H1 (cell line): ENCODE measurements around the gene OR10C1. TPM values are rescaled to one million over a fixed set of nuclear protein-coding genes. Genes with fewer than 3 reads are reported as not detected.

ENCODE experiments used
- CTCF ChIA-PET: fragments of 300-600 bp; sonication (Branson Sonifier 250); formaldehyde crosslinking; loops from one replicate; lab custom pipeline; 2021; ENCODE audit not compliant: partially characterized antibody; lab: Charles Lee
- POLR2A ChIA-PET: fragments of 300-600 bp; sonication (Branson Sonifier 250); formaldehyde crosslinking; loops from one replicate; lab custom pipeline; 2021; ENCODE audit warnings: inconsistent platforms; ENCODE audit not compliant: partially characterized antibody; lab: Charles Lee
- DNase-seq, 2 experiments: peaks; one replicate each; pipeline versions ENCODE4 v3.0.0 to v3.0.0-alpha.2; 2010 to 2022; ENCODE audit warnings: low spot score in 2 of 2, low read depth in 1 of 2, mixed read lengths in 1 of 2
- FAIRE-seq: peaks from 2 replicates; lab custom pipeline; 2011; peaks lifted over from hg19 to GRCh38; lab: Jason Lieb, UNC
- H2AFZ ChIP-seq: 2 replicates; pipeline ENCODE4 v1.8.1; 2012; ENCODE audit warnings: low read length, inconsistent platforms
- H2AK5ac ChIP-seq: 2 replicates; pipeline ENCODE4 v1.6.1; 2013; ENCODE audit warnings: low read depth, low read length
- H2BK120ac ChIP-seq: replicated peaks from 2 replicates; pipeline ENCODE3; 2013; ENCODE audit warnings: low read depth, low read length, inconsistent platforms
- H2BK12ac ChIP-seq: 2 replicates; pipeline ENCODE4 v1.6.1; 2013; ENCODE audit warnings: low read depth, low read length
- H2BK15ac ChIP-seq: 2 replicates; pipeline ENCODE4 v1.6.1; 2013; ENCODE audit warnings: low read length
- H2BK20ac ChIP-seq: 2 replicates; pipeline ENCODE4 v1.6.1; 2013; ENCODE audit warnings: low read length
- H2BK5ac ChIP-seq: 2 replicates; pipeline ENCODE4 v1.6.1; 2013; ENCODE audit warnings: low read depth, low read length
- H3K14ac ChIP-seq: 2 replicates; pipeline ENCODE4 v1.6.1; 2013; ENCODE audit warnings: inconsistent platforms; ENCODE audit not compliant: insufficient read length
- H3K18ac ChIP-seq: 2 replicates; pipeline ENCODE4 v1.6.1; 2013; ENCODE audit warnings: low read length; ENCODE audit errors: extremely low read depth
- H3K23ac ChIP-seq: 2 replicates; pipeline ENCODE4 v1.6.1; 2013; ENCODE audit warnings: inconsistent platforms; ENCODE audit not compliant: insufficient read length
- H3K23me2 ChIP-seq: 2 replicates; pipeline ENCODE4 v1.6.1; 2013; ENCODE audit warnings: low read depth, low read length
- H3K27ac ChIP-seq: 2 replicates; pipeline ENCODE4 v1.6.1; 2011; ENCODE audit warnings: low read depth, low read length, inconsistent platforms
- H3K27me3 ChIP-seq, 4 experiments: replicated peaks in 1 of 4; 1 replicate in 1 of 4; 2 replicates in 3 of 4; pipeline versions ENCODE4 v1.6.1 to v1.8.1; 2011 to 2013; ENCODE audit warnings: low read length in 3 of 4, mild to moderate bottlenecking in 3 of 4, inconsistent platforms in 2 of 4, mixed read lengths in 2 of 4, moderate library complexity in 1 of 4; ENCODE audit not compliant: control insufficient read depth in 3 of 4, insufficient read depth in 3 of 4; ENCODE audit errors: extremely low read depth in 1 of 4
- H3K36me3 ChIP-seq, 4 experiments: 2 replicates each; pipeline versions ENCODE4 v1.6.1 to v1.8.1; 2011 to 2013; ENCODE audit warnings: mild to moderate bottlenecking in 4 of 4, low read length in 3 of 4, moderate library complexity in 2 of 4, control low read depth in 1 of 4, inconsistent platforms in 1 of 4; ENCODE audit not compliant: insufficient read depth in 4 of 4, control insufficient read depth in 2 of 4
- H3K4ac ChIP-seq: replicated peaks from 2 replicates; pipeline ENCODE3; 2013; ENCODE audit warnings: low read length, low read depth, mixed read lengths, inconsistent platforms; ENCODE audit not compliant: insufficient read length
- H3K4me1 ChIP-seq, 4 experiments: replicated peaks in 1 of 4; 1 replicate in 1 of 4; 2 replicates in 3 of 4; pipeline versions ENCODE4 v1.6.1 to v1.8.1; 2011 to 2013; ENCODE audit warnings: low read length in 3 of 4, inconsistent platforms in 2 of 4, mixed read lengths in 1 of 4; ENCODE audit not compliant: insufficient read depth in 4 of 4, control insufficient read depth in 3 of 4
- H3K4me2 ChIP-seq, 2 experiments: 2 replicates each; pipeline versions ENCODE4 v1.6.1 to v1.8.1; 2011 to 2013; ENCODE audit warnings: low read depth in 2 of 2, low read length in 2 of 2, control low read depth in 1 of 2, inconsistent platforms in 1 of 2, mild to moderate bottlenecking in 1 of 2; ENCODE audit not compliant: insufficient read depth in 1 of 2
- H3K4me3 ChIP-seq, 4 experiments: fragments of 200-600, 300-600 bp in 1 of 4; sonication (generic), shearing (Covaris generic), sonication (Bioruptor Twin) in 1 of 4; 2 replicates each; pipeline versions ENCODE4 v1.5.1 to v1.8.1; 2011 to 2016; ENCODE audit warnings: low read length in 4 of 4, low read depth in 3 of 4, control low read depth in 2 of 4, inconsistent platforms in 2 of 4, mild to moderate bottlenecking in 2 of 4, mixed read lengths in 1 of 4, moderate library complexity in 1 of 4; ENCODE audit not compliant: insufficient read depth in 2 of 4; ENCODE audit errors: extremely low read depth in 1 of 4
- H3K56ac ChIP-seq: replicated peaks from 2 replicates; pipeline ENCODE3; 2013; ENCODE audit warnings: low read depth, mild to moderate bottlenecking, mixed read lengths, low read length, inconsistent platforms; ENCODE audit not compliant: insufficient read length
- H3K79me1 ChIP-seq: 2 replicates; pipeline ENCODE4 v1.6.1; 2013; ENCODE audit warnings: low read depth, low read length, control low read depth
- H3K79me2 ChIP-seq, 2 experiments: 2 replicates each; pipeline versions ENCODE4 v1.6.1 to v1.8.1; 2012 to 2013; ENCODE audit warnings: low read length in 2 of 2, mild to moderate bottlenecking in 2 of 2, inconsistent platforms in 1 of 2; ENCODE audit not compliant: insufficient read depth in 2 of 2, control insufficient read depth in 1 of 2
- H3K9ac ChIP-seq, 4 experiments: replicated peaks in 1 of 4; 1 replicate in 1 of 4; 2 replicates in 3 of 4; pipeline versions ENCODE4 v1.6.1 to v1.8.1; 2011 to 2013; ENCODE audit warnings: low read depth in 3 of 4, low read length in 3 of 4, control low read depth in 2 of 4, mild to moderate bottlenecking in 2 of 4, moderate library complexity in 2 of 4, inconsistent platforms in 1 of 4; ENCODE audit errors: extremely low read depth in 1 of 4
- H3K9me3 ChIP-seq, 2 experiments: 2 replicates each; pipeline versions ENCODE4 v1.6.1 to v1.8.1; 2012 to 2013; ENCODE audit warnings: mild to moderate bottlenecking in 2 of 2, moderate library complexity in 2 of 2, control low read depth in 1 of 2, inconsistent platforms in 1 of 2, low read depth in 1 of 2, low read length in 1 of 2, mixed read lengths in 1 of 2; ENCODE audit not compliant: insufficient read depth in 2 of 2
- H4K20me1 ChIP-seq, 2 experiments: replicated peaks in 1 of 2; 2 replicates each; pipeline versions ENCODE3 to v1.8.1; 2011 to 2013; ENCODE audit warnings: inconsistent platforms in 2 of 2, low read length in 2 of 2, mild to moderate bottlenecking in 1 of 2; ENCODE audit not compliant: insufficient read depth in 2 of 2, control insufficient read depth in 1 of 2
- H4K5ac ChIP-seq: 2 replicates; pipeline ENCODE4 v1.6.1; 2013; ENCODE audit warnings: low read length, low read depth, mixed read lengths, inconsistent platforms; ENCODE audit not compliant: insufficient read length
- H4K8ac ChIP-seq: 2 replicates; pipeline ENCODE4 v1.8.0; 2013; ENCODE audit warnings: mild to moderate bottlenecking, moderate library complexity, low read length, inconsistent platforms; ENCODE audit not compliant: insufficient read depth; ENCODE audit errors: extremely low read depth
- H4K91ac ChIP-seq: replicated peaks from 2 replicates; pipeline ENCODE3; 2013; ENCODE audit warnings: low read length, mixed read lengths, inconsistent platforms; ENCODE audit not compliant: insufficient read length
- CHD1 ChIP-seq: IDR thresholded peaks from 2 replicates; pipeline ENCODE4 v1.6.1; 2012; ENCODE audit warnings: low read depth, low read length, improper control_type of control experiment
- EP300 ChIP-seq, 2 experiments: IDR thresholded peaks; 1 replicate in 1 of 2; 2 replicates in 1 of 2; pipeline ENCODE4 v1.6.1; 2011 to 2012; ENCODE audit warnings: low read depth in 2 of 2, low read length in 2 of 2, mild to moderate bottlenecking in 2 of 2, borderline replicate concordance in 1 of 2, inconsistent platforms in 1 of 2, moderate library complexity in 1 of 2
- FOSL1 ChIP-seq: IDR thresholded peaks from 2 replicates; pipeline ENCODE4 v1.6.1; 2011; ENCODE audit warnings: mild to moderate bottlenecking, low read depth, low read length, moderate library complexity; ENCODE audit not compliant: insufficient read depth
- GABPA ChIP-seq: IDR thresholded peaks from 2 replicates; pipeline ENCODE4 v1.6.1; 2011; ENCODE audit warnings: mild to moderate bottlenecking, low read length, moderate library complexity, borderline replicate concordance; ENCODE audit not compliant: insufficient read depth
- HDAC6 ChIP-seq: IDR thresholded peaks from one replicate; pipeline ENCODE4 v1.7.1; 2012; ENCODE audit warnings: low read depth, mild to moderate bottlenecking, inconsistent platforms, low read length, moderate library complexity
- JUND ChIP-seq: IDR thresholded peaks from 2 replicates; pipeline ENCODE4 v1.6.1; 2011; ENCODE audit warnings: mild to moderate bottlenecking, improper control_type of control experiment, low read length
- KDM1A ChIP-seq: fragments of 200-600, 300-600 bp; sonication (generic); IDR thresholded peaks from 2 replicates; pipeline ENCODE4 v1.7.1; 2016; ENCODE audit warnings: mild to moderate bottlenecking, low read length, borderline replicate concordance
- KDM4A ChIP-seq: IDR thresholded peaks from one replicate; pipeline ENCODE4 v1.7.1; 2012; ENCODE audit warnings: low read depth, mild to moderate bottlenecking, moderate library complexity, low read length, inconsistent platforms; ENCODE audit not compliant: severe bottlenecking
- KDM5A ChIP-seq: fragments of 200-600 bp; IDR thresholded peaks from 2 replicates; pipeline ENCODE4 v1.7.1; 2012; ENCODE audit warnings: mild to moderate bottlenecking, low read length, inconsistent platforms, mixed read lengths
- MAFK ChIP-seq: IDR thresholded peaks from 2 replicates; pipeline ENCODE4 v1.6.1; 2012; ENCODE audit warnings: low read depth, mild to moderate bottlenecking, improper control_type of control experiment, low read length
- POLR2A ChIP-seq, 2 experiments: IDR thresholded peaks; 1 replicate in 1 of 2; 2 replicates in 1 of 2; pipeline ENCODE4 v1.6.1; 2011; ENCODE audit warnings: low read depth in 2 of 2, low read length in 2 of 2, mild to moderate bottlenecking in 2 of 2; ENCODE audit errors: control extremely low read depth in 1 of 2
- POU5F1 ChIP-seq: IDR thresholded peaks from 2 replicates; pipeline ENCODE4 v1.6.1; 2011; ENCODE audit warnings: low read depth, mild to moderate bottlenecking, low read length, moderate library complexity
- SP2 ChIP-seq: IDR thresholded peaks from 2 replicates; pipeline ENCODE4 v1.6.1; 2012; ENCODE audit warnings: mild to moderate bottlenecking, low read length, inconsistent platforms
- TAF1 ChIP-seq: IDR thresholded peaks from 2 replicates; pipeline ENCODE4 v1.6.1; 2011; ENCODE audit warnings: mild to moderate bottlenecking, low read depth, low read length
- WGBS, 2 experiments: shearing (Covaris generic) in 1 of 2; methylation state at CpG; one replicate each; pipeline versions ENCODE4 v1.1.6 to v1.1.7; 2013 to 2015; ENCODE audit warnings: low lambda C conversion rate in 2 of 2, mixed read lengths in 2 of 2, inconsistent platforms in 1 of 2, low coverage in 1 of 2, missing lambda C conversion rate in 1 of 2; ENCODE audit not compliant: insufficient replicate concordance in 2 of 2, insufficient coverage in 1 of 2, insufficient read length in 1 of 2; ENCODE audit errors: extremely low coverage in 1 of 2, missing lambda C conversion rate in 1 of 2; 5-methylcytosine and 5-hydroxymethylcytosine counted together
- polyA plus RNA-seq, 7 experiments: library from polyadenylated mRNA; depleted of rRNA in 3 of 7; stranded (reverse) in 5 of 7; unstranded in 2 of 7; fragments of >200 nt in 5 of 7; fragments of 200-250 nt in 2 of 7; gene quantifications; 1 replicate in 5 of 7; 2 replicates in 1 of 7; 4 replicates in 1 of 7; pipeline versions ENCODE4 v1.2.1 to v1.2.3, GENCODE V29; 2011 to 2013; ENCODE audit warnings: missing spikeins in 2 of 7, mixed read lengths in 2 of 7
- total RNA-seq: library from RNA; stranded (reverse); fragmentation: NEBNext Ultra II Directional; extraction: Animal tissue kit (Norgen Biotek cat#: 25700); gene quantifications from 2 replicates; pipeline ENCODE4 v1.2.1, GENCODE V29; 2021

Gene OR10C1
- total and polyA plus RNA-seq, 2 of the 8 experiments (the other 6 are each of a cell fraction or from before 2014, with no cell fraction given): not detected

GRCh38 chr6:29419516-29419915, 19.6 kb upstream of the OR10C1 start:
- H3K4ac ChIP-seq: no peak overlapping the region
- H3K56ac ChIP-seq: no peak overlapping the region
- no peaks in the 10 kb centered on the region for H3K36me3 ChIP-seq
- no peak overlapping the region for H2BK12ac ChIP-seq
- no peak overlapping the region for H4K8ac ChIP-seq
- no peak overlapping the region for H2BK5ac ChIP-seq
- H2AFZ ChIP-seq: no peak overlapping the region
- H2BK120ac ChIP-seq: no peak overlapping the region
- 93% methylated on average over 3 of the region's 3 CpGs; no CpG with 5 or more reads in 1 of the 2 experiments for WGBS, 2 experiments
- H3K4me3 ChIP-seq: no peak overlapping the region
- no peaks in the 10 kb centered on the region for H3K4me1 ChIP-seq
- no peak overlapping the region for H3K14ac ChIP-seq
- no peaks in the 10 kb centered on the region for H3K27me3 ChIP-seq
- TF ChIP-seq KDM5A (no peak), KDM4A (no peak), POLR2A (IDR thresholded peaks at IDR 0.05; ENCODE audit: control extremely low read depth in 1 of 2, low read depth in 2 of 2, low read length in 2 of 2) (no peak), TAF1 (no peak), SP2 (no peak), POU5F1 (no peak), JUND (no peak), KDM1A (no peak), CHD1 (no peak), HDAC6 (no peak), FOSL1 (no peak), GABPA (no peak), MAFK (no peak), EP300 (IDR thresholded peaks at IDR 0.05; ENCODE audit: borderline replicate concordance in 1 of 2, low read depth in 2 of 2, low read length in 2 of 2) (no peak)
- TF ChIP-seq, all 59 proteins: peak for 0
- DNase-seq: no peak
- no peak for FAIRE-seq
- no peak overlapping the region for H3K4me2 ChIP-seq
- H4K20me1 ChIP-seq: no peaks in the 10 kb centered on the region
- no peaks in the 10 kb centered on the region for H3K79me1 ChIP-seq
- ChIA-PET CTCF (no interaction called here), POLR2A (no interaction called here)
- H4K91ac ChIP-seq: no peak overlapping the region
- H3K79me2 ChIP-seq: no peaks in the 10 kb centered on the region
- no peak overlapping the region for H2BK20ac ChIP-seq
- H2AK5ac ChIP-seq: no peak overlapping the region
- H3K27ac ChIP-seq: no peak overlapping the region
- H3K9me3 ChIP-seq: no peaks in the 10 kb centered on the region
- no peak overlapping the region for H2BK15ac ChIP-seq
- no peak overlapping the region for H3K23ac ChIP-seq
- H3K23me2 ChIP-seq: no peaks in the 10 kb centered on the region
- no peak overlapping the region for H3K9ac ChIP-seq
- H3K18ac ChIP-seq: no peak overlapping the region
- no peak overlapping the region for H4K5ac ChIP-seq
